A673 (cell line): Measurements from ENCODE around the gene KCTD18. TPM values are rescaled to one million over a fixed set of nuclear protein-coding genes. Genes with fewer than 3 reads are reported as not detected.

Source experiments
- BruUV-seq: library from RNA; stranded (reverse); fragments of 400-500 nt; replicated peaks from 2 replicates; lab custom pipeline; 2021; lab: Mats Ljungman, UMichigan
- CTCF ChIA-PET: fragments of 300-600 bp; sonication (Branson Sonifier 250); formaldehyde crosslinking; loops from one replicate; lab custom pipeline; 2022; ENCODE audit warnings: antibody characterized with exemption; lab: Charles Lee
- POLR2A ChIA-PET: fragments of 300-600 bp; sonication (Branson Sonifier 250); formaldehyde crosslinking; loops from one replicate; lab custom pipeline; 2022; ENCODE audit warnings: antibody characterized with exemption; ENCODE audit not compliant: low non-redundant PET; lab: Charles Lee
- DNase-seq: peaks from one replicate; pipeline ENCODE4 v3.0.0-alpha.2; 2015; ENCODE audit warnings: low spot score
- H3K27ac ChIP-seq: fragments of 200-600 bp; sonication (generic); 2 replicates; pipeline ENCODE4 v1.5.1; 2016; ENCODE audit warnings: mixed run types, low read depth, mild to moderate bottlenecking, mixed read lengths, antibody characterized with exemption, low read length; ENCODE audit not compliant: poor library complexity, severe bottlenecking
- H3K27me3 ChIP-seq: fragments of 200-600 bp; sonication (generic); replicated peaks from 2 replicates; pipeline ENCODE4 v1.6.1; 2017; ENCODE audit warnings: mixed run types, low read depth, mild to moderate bottlenecking, mixed read lengths, antibody characterized with exemption, low read length; ENCODE audit not compliant: insufficient read depth, poor library complexity
- H3K36me3 ChIP-seq: fragments of 200-600 bp; sonication (generic); 2 replicates; pipeline ENCODE4 v1.6.1; 2016; ENCODE audit warnings: mixed run types, mild to moderate bottlenecking, mixed read lengths, antibody characterized with exemption, low read length; ENCODE audit not compliant: insufficient read depth, poor library complexity, severe bottlenecking
- H3K4me1 ChIP-seq: fragments of 200-600 bp; sonication (generic); 2 replicates; pipeline ENCODE4 v1.6.1; 2017; ENCODE audit warnings: mixed run types, mild to moderate bottlenecking, mixed read lengths, antibody characterized with exemption, low read length; ENCODE audit not compliant: insufficient read depth, poor library complexity, severe bottlenecking
- H3K4me3 ChIP-seq: fragments of 200-600 bp; sonication (generic); 2 replicates; pipeline ENCODE4 v1.5.1; 2016; ENCODE audit warnings: low read depth, mixed run types, mild to moderate bottlenecking, mixed read lengths, low read length; ENCODE audit not compliant: poor library complexity, severe bottlenecking
- H3K9me3 ChIP-seq: fragments of 200-600 bp; sonication (generic); 2 replicates; pipeline ENCODE4 v1.6.1; 2016; ENCODE audit warnings: mixed run types, low read depth, mild to moderate bottlenecking, mixed read lengths, antibody characterized with exemption, low read length; ENCODE audit not compliant: poor library complexity, severe bottlenecking
- CTCF ChIP-seq: fragments of 300-800, 200-600 bp; sonication (generic); conservative IDR thresholded peaks from 2 replicates; pipeline ENCODE4 v1.5.1; 2017; ENCODE audit warnings: low read depth, mild to moderate bottlenecking, antibody characterized with exemption, low read length, moderate library complexity, mixed read lengths
- EZH2 ChIP-seq: fragments of 200-600 bp; sonication (generic); IDR thresholded peaks from 2 replicates; pipeline ENCODE4 v1.6.1; 2017; ENCODE audit warnings: borderline replicate concordance, low read depth, mild to moderate bottlenecking, mixed read lengths, antibody characterized with exemption, low read length; ENCODE audit not compliant: poor library complexity, severe bottlenecking
- intact Hi-C: fragments of 100-400 bp; cut with micrococcal nuclease; formaldehyde crosslinking; loops from one replicate; pipeline ENCODE4 v1.10.0; 2022; ENCODE audit not compliant: unreplicated experiment
- total RNA-seq: library from RNA; stranded (reverse); gene quantifications from 2 replicates; pipeline ENCODE4 v1.2.3, GENCODE V29; 2021

The KCTD18 gene
- total RNA-seq, 1 experiment from 2014 or later = 12.2 TPM

GRCh38 chr2:200534572-200534971, 24.7 kb upstream of the KCTD18 start:
- no TSS peak for BruUV-seq
- Histone ChIP-seq H3K4me3 (no peak overlapping the region), H3K27ac (no peak overlapping the region), H3K36me3 (peaks cover 52% of the 10 kb centered on the region), H3K4me1 (no peaks in the 10 kb centered on the region), H3K27me3 (no peaks in the 10 kb centered on the region), H3K9me3 (no peaks in the 10 kb centered on the region)
- intact Hi-C loops = no loop called here
- TF ChIP-seq EZH2 = no peak
- TF ChIP-seq CTCF = no peak
- no peak for DNase-seq
- ChIA-PET CTCF (no interaction called here), POLR2A (no interaction called here)

GRCh38 chr2:200533754-200534153, 23.9 kb upstream of the KCTD18 start:
- Histone ChIP-seq H3K27ac (no peak overlapping the region), H3K27me3 (no peaks in the 10 kb centered on the region), H3K36me3 (peaks cover 51% of the 10 kb centered on the region), H3K9me3 (no peaks in the 10 kb centered on the region), H3K4me1 (no peaks in the 10 kb centered on the region), H3K4me3 (no peak overlapping the region)
- CTCF ChIA-PET = no interaction called here
- DNase-seq = no peak
- POLR2A ChIA-PET = interaction anchor here (0.7 kb wide), 1 partner anchor 632 kb away, joined by 4 read pairs; no protein-coding TSS in a partner anchor
- TF ChIP-seq CTCF = no peak
- no peak for TF ChIP-seq EZH2
- no TSS peak for BruUV-seq
- intact Hi-C loops = no loop called here

GRCh38 chr2:200528228-200528627, 18.4 kb upstream of the KCTD18 start:
- ChIA-PET POLR2A (no interaction called here), CTCF (no interaction called here)
- no peak overlapping the region for H3K27ac ChIP-seq
- peaks cover 10% of the 10 kb centered on the region for H3K27me3 ChIP-seq
- no TSS peak for BruUV-seq
- H3K4me3 ChIP-seq = no peak overlapping the region
- H3K36me3 ChIP-seq = peaks cover 9% of the 10 kb centered on the region
- DNase-seq = no peak
- H3K9me3 ChIP-seq = no peaks in the 10 kb centered on the region
- TF ChIP-seq EZH2 (no peak), CTCF (no peak)
- H3K4me1 ChIP-seq = peaks cover 11% of the 10 kb centered on the region
- intact Hi-C loops = no loop called here
